ENCODE measurements around the gene VPS39.

The VPS39 gene

GRCh38 chr15:42199126-42199525 is 9.0 kb downstream of the VPS39 start:
- TF ChIP-seq SIN3A (IDR thresholded peaks at IDR 0.05; ENCODE audit: borderline replicate concordance, insufficient read depth, low read length) (no peak), POLR2AphosphoS5 (IDR thresholded peaks at IDR 0.05; ENCODE audit: low read depth, low read length) (no peak), FOXP2 (optimal IDR thresholded peaks at IDR 0.05; ENCODE audit: borderline replicate concordance, extremely low read depth, extremely low read length, insufficient read depth) (no peak), TAF1 (IDR thresholded peaks at IDR 0.05; ENCODE audit: borderline replicate concordance, insufficient read depth, low read length) (no peak)
- TF ChIP-seq, protein P1, sequence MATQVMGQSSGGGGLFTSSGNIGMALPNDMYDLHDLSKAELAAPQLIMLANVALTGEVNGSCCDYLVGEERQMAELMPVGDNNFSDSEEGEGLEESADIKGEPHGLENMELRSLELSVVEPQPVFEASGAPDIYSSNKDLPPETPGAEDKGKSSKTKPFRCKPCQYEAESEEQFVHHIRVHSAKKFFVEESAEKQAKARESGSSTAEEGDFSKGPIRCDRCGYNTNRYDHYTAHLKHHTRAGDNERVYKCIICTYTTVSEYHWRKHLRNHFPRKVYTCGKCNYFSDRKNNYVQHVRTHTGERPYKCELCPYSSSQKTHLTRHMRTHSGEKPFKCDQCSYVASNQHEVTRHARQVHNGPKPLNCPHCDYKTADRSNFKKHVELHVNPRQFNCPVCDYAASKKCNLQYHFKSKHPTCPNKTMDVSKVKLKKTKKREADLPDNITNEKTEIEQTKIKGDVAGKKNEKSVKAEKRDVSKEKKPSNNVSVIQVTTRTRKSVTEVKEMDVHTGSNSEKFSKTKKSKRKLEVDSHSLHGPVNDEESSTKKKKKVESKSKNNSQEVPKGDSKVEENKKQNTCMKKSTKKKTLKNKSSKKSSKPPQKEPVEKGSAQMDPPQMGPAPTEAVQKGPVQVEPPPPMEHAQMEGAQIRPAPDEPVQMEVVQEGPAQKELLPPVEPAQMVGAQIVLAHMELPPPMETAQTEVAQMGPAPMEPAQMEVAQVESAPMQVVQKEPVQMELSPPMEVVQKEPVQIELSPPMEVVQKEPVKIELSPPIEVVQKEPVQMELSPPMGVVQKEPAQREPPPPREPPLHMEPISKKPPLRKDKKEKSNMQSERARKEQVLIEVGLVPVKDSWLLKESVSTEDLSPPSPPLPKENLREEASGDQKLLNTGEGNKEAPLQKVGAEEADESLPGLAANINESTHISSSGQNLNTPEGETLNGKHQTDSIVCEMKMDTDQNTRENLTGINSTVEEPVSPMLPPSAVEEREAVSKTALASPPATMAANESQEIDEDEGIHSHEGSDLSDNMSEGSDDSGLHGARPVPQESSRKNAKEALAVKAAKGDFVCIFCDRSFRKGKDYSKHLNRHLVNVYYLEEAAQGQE (IDR thresholded peaks at IDR 0.05; ENCODE audit: insufficient read depth in 1 of 2, low read depth in 2 of 2, low read length in 2 of 2), result no peak

DNA sequence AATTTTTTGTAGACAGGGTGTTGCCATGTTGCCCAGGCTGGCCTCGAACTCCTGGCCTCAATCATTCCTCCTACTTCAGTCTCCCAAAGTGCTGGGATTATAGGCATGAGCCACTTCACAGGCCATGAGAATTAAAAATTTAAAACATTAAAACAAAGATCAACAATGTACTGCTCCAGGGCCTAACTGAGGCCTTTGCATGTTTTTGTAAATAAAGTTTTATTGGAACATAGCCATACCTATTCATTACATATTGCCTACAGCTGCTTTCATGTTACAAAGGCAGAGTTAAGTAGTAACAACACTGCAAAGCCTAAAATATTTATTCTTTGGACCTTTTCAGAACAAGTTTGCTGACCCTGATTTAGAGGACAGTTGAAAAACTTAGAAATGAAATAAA is 9.6 kb downstream of the VPS39 start:
- TF ChIP-seq, protein P1 (IDR thresholded peaks at IDR 0.05; ENCODE audit: insufficient read depth in 1 of 2, low read depth in 2 of 2, low read length in 2 of 2), result no peak
- TF ChIP-seq POLR2AphosphoS5 (IDR thresholded peaks at IDR 0.05; ENCODE audit: low read depth, low read length) (no peak), FOXP2 (optimal IDR thresholded peaks at IDR 0.05; ENCODE audit: borderline replicate concordance, extremely low read depth, extremely low read length, insufficient read depth) (no peak), TAF1 (IDR thresholded peaks at IDR 0.05; ENCODE audit: borderline replicate concordance, insufficient read depth, low read length) (no peak), SIN3A (IDR thresholded peaks at IDR 0.05; ENCODE audit: borderline replicate concordance, insufficient read depth, low read length) (no peak)

GRCh38 chr15:42194513-42194912 is 13.6 kb downstream of the VPS39 start:
- no peak for TF ChIP-seq POLR2AphosphoS5 (IDR thresholded peaks at IDR 0.05; ENCODE audit: low read depth, low read length)

DNA sequence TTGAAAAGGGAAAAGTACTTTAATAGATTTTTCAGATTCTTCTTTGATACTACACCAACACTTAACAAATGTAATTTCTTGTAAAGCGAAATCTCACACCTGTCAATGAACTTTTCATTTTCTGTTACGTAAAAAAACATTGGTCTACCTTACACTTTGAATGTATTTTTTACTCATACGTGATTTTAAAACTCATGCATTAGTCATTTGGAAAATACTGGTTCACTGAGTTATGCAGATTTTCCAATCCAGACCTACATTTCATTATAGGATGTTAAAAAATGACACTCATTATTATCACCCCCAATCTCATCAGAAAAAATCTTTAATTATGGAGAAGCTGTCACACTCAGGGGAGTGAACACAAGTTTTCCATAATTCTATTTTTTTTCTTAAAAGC is 14.7 kb downstream of the VPS39 start:
- TF ChIP-seq TAF1 (IDR thresholded peaks at IDR 0.05; ENCODE audit: borderline replicate concordance, insufficient read depth, low read length) (no peak), SIN3A (IDR thresholded peaks at IDR 0.05; ENCODE audit: borderline replicate concordance, insufficient read depth, low read length) (no peak), POLR2AphosphoS5 (IDR thresholded peaks at IDR 0.05; ENCODE audit: low read depth, low read length) (no peak), FOXP2 (optimal IDR thresholded peaks at IDR 0.05; ENCODE audit: borderline replicate concordance, extremely low read depth, extremely low read length, insufficient read depth) (no peak)
- TF ChIP-seq, protein P1 (IDR thresholded peaks at IDR 0.05; ENCODE audit: insufficient read depth in 1 of 2, low read depth in 2 of 2, low read length in 2 of 2), result no peak

GRCh38 chr15:42191610-42192346 is 16.3 kb downstream of the VPS39 start:
- no peak for TF ChIP-seq TAF1 (IDR thresholded peaks at IDR 0.05; ENCODE audit: borderline replicate concordance, insufficient read depth, low read length)

DNA sequence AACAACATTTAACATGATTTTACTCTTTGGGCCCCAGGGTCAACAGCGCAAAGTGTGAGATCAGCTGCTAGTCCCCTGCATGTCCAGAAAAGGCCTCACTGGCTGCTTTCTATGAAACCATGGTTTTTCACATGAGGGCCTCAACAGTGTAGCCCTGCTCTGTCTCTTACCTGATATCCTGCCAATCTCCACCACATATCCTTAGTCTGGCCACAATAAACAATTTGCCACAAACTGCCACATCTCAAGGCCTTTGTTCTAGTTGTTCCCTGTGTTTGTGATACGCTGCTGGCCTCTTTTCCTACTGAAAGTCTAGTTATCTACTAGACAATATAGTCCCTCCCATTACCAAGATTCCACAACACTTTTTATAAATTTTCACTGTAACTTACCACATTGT is 17.7 kb downstream of the VPS39 start:
- no peak for TF ChIP-seq SIN3A (IDR thresholded peaks at IDR 0.05; ENCODE audit: borderline replicate concordance, insufficient read depth, low read length)
- TF ChIP-seq POLR2AphosphoS5 (IDR thresholded peaks at IDR 0.05; ENCODE audit: low read depth, low read length), result no peak
- no peak for TF ChIP-seq FOXP2 (optimal IDR thresholded peaks at IDR 0.05; ENCODE audit: borderline replicate concordance, extremely low read depth, extremely low read length, insufficient read depth)
- TF ChIP-seq, protein P1 (IDR thresholded peaks at IDR 0.05; ENCODE audit: insufficient read depth in 1 of 2, low read depth in 2 of 2, low read length in 2 of 2), result no peak
- no peak for TF ChIP-seq TAF1 (IDR thresholded peaks at IDR 0.05; ENCODE audit: borderline replicate concordance, insufficient read depth, low read length)
